ENCODE measurements around the gene PCF11.
A peak's percentile ranks its signal among the peaks of the same experiment; 100 is the strongest.
"Not testable (repeated sequence)": the region's sequence is repeated elsewhere in the genome, so short reads cannot be mapped to it uniquely, and the experiment has no call there.

PCF11 gene

DNA sequence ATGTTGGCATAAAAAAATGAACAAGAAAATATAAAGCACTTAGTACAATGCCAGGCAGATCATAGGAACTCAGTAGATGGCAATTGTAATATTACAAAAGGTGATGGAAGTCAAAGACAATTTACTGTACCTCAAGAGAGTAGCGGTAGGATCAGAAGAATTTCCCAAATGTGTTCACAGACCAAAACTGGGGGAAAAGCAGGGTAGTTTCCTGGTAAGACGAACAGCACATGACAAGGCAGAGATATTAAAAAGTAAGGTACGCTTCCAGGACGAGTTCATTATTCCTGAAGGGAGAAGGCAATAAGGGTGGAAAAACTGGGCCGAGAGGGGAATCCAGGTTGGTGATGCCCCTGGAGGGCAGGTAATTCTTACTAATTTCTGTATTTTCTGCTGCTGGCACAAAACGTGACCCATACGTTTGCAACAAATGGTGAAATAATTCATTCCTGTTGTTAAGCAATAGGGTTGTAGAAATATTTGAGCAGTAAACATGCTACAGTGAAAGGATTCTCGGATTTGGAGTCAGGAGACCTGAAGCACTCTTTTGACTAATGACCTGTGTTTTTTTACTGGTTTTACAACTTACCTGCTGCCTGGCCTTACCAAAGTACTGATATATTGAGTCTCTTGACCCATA, 35.8 kb downstream of the PCF11 start:
- DNase-seq (ENCODE audit: low read depth): no peak

DNA sequence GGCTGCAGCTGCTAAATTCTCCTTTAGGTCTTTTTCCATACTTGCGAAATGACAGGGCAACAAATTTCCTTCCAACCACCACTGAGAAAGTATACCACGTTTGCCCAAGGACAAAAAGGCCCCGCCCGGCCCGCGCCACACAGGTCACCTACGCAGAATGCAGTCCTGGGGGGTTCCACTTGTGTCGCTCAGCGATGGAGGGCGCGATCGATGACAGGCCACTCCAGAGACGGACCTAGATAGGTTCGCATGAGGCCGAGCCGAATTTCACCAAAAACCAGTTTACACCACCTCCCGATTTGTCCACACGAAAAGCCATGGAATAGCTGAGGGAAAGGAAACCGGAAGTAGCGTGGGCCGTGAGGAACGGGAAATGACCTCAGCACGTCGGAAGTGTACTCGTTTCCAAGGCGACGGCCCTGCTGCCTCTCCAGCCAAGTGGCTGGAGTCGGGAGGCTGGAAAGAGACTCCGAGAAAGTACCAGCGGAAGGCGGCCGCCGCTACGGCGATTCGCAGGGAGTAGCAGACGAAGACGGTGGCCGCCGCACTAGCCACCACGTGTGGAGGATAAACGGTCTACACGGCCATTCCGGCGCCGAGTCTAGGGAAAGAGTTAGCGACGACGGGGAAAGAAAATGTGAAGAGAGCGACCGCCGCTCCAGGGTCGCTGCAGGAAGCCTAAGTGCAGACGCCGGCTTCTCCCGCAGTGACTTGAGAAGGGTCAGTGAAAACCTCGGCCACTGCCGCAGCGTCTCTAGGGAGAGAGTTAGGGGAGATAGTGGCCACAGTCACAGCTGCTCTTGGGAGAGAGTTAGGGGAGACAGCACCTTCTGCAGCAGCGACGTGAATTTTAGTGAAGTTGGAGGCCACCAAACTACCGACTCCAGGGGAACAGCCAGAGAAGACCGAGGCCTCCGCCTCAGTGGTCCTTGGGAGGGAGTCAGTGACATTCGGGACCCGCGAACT, 36.7 kb downstream of the PCF11 start, which contains the start of gene ANKRD42:
ANKRD42 (plus strand) TSS at position 398 of the 966 bp plus-strand sequence. CDS start 959 bp downstream, outside the sequence.
- peak; percentile 58 for DNase-seq (ENCODE audit: low read depth)

GRCh38 chr11:83194281-83195142, 37.6 kb downstream of the PCF11 start:
- DNase-seq (ENCODE audit: low read depth): peak; percentile 16

DNA sequence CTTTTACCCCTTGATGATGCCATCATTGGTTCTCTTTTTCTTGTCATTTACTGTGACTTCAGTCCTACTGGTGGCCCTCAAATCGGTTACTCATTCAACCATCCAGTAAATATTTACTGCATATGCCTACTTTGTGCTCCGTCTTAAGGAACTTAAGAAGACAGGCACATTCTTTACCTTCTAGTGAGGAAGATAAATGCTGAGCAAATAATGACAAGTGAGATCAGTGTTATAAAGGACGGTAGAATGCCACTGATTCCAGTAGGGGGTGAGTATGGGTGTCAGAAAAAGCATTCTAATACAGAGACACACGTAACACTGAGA, 38.2 kb downstream of the PCF11 start:
- DNase-seq (ENCODE audit: low read depth): no peak

- no peak for DNase-seq (ENCODE audit: low read depth)
Observed at GRCh38 chr11:83195649-83196048, 38.7 kb downstream of the PCF11 start.

- no peak for DNase-seq (ENCODE audit: low read depth)
Observed at GRCh38 chr11:83200035-83200434, 43.1 kb downstream of the PCF11 start.

GRCh38 chr11:83205608-83206185, 48.8 kb downstream of the PCF11 start:
- no peak for DNase-seq (ENCODE audit: low read depth)

DNA sequence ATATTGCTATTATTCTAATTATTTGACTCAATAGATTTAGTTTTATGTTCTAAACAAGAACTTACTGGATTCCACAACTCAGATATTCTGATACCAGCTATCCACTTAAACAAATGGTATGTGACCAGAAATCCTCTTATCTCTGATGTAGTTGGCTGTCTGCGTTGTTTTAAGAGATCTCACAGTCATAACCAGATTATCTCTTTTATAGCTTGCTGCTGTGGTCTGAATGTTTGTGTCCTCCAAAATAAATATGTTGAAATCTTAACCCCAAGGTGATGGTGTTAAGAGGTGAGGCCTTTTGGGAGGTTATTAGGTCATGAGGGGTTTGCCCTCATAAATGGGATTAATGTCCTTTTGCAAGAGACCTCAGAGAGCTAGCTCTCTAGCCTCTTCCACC, 49.3 kb downstream of the PCF11 start:
- no peak for DNase-seq (ENCODE audit: low read depth)

DNA sequence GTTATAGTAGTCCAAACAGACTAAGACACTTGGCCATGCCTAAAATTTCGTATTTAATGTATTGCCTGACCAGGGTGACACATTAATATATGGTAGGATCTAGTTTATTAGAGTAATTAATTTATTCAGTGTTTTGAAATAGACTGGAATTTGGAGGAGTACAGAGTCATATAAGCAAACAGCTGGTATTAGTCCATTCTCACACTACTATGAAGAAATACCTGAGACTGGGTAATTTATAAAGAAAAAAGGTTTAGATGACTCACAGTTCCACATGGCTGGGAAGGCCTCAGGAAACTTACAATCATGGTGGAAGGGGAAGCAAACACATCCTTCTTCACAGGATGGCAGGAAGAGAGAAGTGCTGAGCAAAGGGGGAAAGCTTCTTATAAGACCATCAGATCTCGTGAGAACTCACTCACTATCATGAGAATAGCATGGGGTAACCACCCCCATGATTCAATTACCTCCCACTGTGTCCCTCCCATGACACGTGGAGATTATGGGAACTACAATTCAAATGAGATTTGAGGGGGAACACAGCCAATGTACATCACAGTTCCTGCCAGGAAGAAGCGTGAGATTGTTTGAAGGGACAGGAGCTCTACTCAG, 49.9 kb downstream of the PCF11 start:
- DNase-seq (ENCODE audit: low read depth): not testable (repeated sequence)

DNA sequence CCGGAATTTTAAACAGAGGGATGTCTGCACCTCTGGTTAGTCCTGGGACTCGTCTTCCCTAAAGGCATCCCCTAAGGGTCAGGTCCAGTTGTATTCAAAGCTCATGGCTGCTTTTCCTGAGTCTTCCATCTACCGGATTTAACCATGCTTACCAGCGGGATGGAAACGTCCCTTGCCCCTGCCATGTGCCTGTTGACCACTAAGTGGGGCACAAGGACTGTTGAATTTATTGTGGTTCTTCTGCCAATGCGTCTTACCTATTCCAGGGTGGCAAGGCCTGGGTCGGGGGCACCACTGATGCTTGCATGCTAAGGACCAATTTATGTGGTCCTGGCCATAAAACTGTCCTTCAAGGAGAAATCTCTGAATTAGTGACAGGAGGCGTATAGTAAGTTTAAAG, 62.2 kb downstream of the PCF11 start:
- no peak for DNase-seq (ENCODE audit: low read depth)

DNA sequence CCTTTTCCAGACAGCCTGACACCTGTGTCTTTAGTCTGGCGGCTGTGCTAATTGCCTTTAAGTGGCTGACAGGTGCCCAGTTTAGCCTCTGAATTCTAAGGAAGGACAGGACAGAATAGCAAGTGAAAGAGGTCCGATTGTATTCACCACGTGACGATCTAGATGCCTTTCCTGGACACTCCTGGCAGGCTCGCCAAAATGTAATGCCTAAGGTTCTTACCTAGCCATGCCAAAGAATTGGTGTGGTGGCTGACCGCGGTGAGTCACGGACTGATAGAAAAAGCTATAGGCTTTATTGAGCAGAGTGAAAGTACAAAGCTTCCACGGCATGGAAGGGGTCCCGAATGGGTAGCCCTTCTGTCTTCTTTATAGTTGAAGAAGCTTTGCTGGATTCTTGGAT, 63.3 kb downstream of the PCF11 start:
- no peak for DNase-seq (ENCODE audit: low read depth)

DNA sequence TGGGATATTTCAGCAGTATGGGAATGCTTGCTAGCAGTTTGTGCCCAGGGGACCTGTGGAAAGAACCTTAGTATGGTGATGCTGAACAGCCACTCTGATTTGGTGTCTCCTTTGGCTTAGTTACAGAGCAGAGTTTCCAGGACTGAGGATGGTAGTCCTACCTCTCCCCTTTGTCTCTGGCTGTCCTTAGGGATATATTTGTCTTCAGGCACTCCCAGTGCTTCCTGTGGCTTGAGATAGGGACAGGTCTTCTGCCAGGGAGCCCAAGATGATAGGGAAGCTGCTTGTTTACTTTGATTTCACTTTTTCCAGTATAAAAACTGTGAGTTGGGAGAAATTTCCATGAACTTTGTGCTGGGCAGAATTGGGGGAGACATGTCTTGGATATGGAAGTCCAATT, 64.8 kb downstream of the PCF11 start:
- DNase-seq (ENCODE audit: low read depth): no peak

DNA sequence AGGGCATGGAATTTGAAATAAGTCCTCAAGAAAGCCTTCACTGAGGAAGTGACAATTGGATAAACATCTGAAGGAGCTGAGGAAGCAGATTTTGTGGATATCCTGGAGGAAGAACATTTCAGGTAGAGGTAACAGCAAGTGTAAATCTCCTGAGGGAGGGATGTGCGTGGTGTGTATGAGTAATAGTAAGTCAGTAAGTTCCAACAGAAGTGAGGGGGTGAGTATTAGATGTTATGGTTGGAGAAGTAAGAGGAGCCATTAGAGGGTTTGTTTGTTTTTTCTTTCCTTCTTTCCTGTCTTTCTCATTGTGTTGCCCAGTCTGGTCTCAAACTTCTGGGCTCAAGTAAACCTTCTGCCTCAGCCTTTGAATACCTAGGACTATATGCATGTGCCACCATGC, 65.6 kb downstream of the PCF11 start:
- no peak for DNase-seq (ENCODE audit: low read depth)

DNA sequence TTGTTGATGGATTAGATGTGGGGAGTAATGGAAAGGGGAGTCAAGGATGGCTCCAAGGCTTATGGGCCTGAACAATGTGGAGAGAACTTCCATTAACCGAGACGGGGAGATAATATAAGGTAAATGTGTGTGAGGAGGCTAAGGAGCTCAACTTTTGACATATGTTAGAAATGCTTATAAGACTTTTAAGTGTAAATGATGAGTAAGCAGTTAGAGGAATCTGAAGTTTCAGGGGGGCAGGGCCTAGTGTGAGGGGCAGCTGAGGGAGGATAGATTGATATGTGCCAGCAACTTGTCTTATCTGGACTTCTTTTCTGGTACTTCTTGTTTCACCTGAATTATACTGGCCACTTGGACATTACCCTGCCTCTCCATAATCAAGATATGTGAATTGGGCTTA, 66.5 kb downstream of the PCF11 start:
- DNase-seq (ENCODE audit: low read depth): no peak

DNA sequence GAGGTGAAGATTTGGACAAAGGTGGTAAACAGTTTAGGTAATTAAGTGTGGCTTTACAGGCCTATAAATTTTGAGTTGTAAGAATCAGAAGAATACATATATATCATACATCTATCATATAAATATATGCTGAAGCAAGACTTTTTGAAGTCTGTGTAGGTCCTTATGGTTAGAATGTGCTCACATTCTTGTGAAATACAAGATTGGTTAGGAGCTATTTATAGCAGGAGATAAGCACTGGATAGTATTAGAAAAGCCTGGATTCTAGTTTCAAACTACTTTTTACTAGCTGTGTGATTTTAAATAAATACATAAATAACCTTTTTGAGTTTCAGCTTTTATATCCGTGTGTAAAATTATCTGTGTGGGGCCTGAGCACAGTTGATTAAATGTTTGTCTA, 78.9 kb downstream of the PCF11 start:
- DNase-seq (ENCODE audit: low read depth): no peak

Data from stimulated activated CD8-positive, alpha-beta memory T cell treated with anti-CD3 and anti-CD28 coated beads, Interleukin-15, amount 100 ng/mL, for 24 hours (primary cell).